GM18861 (cell line): ENCODE measurements around the gene LRCH3.

Source experiments
- ATAC-seq: cut with Tn5 transposase; IDR thresholded peaks from one replicate; pipeline ENCODE4 v1.9.1; 2021; ENCODE audit not compliant: unreplicated experiment

The LRCH3 gene

DNA sequence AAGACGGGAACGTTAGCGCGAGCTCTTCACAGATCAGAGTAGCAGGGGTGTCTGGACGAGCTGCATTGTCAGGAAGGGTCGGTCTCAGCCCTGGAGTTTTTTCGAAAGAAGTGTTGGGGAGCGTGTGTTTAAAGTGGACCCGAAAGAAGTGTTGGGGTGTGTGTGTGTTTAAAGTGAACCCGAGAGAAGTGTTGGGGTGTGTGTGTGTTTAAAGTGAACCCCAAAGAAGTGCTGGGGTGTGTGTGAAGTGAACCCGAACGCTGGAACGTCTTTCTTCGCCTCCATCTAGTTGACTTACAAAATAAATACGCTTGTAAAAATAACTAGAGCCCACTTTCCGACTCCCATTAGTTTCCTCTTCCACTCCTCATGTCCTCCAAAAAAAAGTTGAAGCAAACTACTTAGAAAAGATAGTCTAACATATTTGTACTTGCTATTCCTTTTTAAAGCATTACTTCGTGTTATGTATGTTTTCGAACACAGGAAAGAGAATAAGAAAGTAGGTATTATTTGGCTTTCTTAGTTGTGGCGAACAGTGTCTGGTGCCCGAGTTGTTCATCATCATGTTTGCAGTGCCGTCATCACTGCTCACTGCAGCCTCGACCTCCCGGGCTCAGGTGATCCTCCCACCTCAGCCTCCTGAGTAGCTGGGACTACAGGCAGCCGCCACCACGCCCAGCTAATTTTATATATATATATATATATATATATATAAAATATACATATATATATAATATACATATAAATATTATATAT lies 1.0 kb downstream of the LRCH3 start:
- peak; percentile 10 for ATAC-seq

GRCh38 chr3:197793247-197793646 lies 2.2 kb downstream of the LRCH3 start:
- ATAC-seq = peak; percentile 33

DNA sequence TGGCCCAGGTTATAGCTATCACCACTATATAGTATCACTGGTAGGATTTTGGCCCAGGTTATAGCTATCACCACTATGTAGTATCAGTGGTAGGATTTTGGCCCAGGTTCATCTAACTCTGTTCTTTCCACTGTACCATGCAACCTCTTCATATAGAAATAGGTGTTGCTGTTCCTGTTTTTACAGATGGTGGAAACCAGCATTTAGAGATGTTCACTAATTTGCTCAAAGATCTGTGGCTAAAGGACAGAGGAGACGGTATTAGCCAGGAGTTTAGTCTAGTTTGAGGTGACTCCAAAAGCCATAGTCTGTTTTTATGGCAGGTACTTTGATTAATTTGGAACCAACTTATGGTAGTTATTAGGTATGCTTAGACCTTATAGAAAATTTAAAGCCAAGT lies 3.1 kb downstream of the LRCH3 start:
- ATAC-seq = no peak

- ATAC-seq = no peak
Observed at GRCh38 chr3:197795200-197795599, 4.1 kb downstream of the LRCH3 start.

- no peak for ATAC-seq
Observed at GRCh38 chr3:197796087-197796486, 5.0 kb downstream of the LRCH3 start.

DNA sequence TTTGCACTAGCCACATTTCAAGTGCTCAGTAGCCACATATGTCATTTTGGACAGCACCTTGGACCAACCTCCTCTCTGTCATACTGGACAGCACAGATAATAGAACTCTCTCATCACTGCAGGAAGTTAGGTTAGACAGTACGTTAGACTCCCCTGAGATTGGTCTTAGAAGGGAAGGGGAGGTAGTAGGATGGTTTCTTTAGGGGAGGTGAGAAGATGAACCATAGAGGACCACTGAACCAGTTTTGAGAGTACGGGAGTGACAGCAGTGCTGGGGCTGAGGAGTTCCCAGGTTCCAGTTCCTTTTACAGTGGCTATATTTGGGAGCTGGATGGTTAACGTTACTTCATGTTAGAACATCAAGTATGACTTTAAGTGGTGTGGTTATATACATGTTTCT lies 7.8 kb downstream of the LRCH3 start:
- no peak for ATAC-seq

DNA sequence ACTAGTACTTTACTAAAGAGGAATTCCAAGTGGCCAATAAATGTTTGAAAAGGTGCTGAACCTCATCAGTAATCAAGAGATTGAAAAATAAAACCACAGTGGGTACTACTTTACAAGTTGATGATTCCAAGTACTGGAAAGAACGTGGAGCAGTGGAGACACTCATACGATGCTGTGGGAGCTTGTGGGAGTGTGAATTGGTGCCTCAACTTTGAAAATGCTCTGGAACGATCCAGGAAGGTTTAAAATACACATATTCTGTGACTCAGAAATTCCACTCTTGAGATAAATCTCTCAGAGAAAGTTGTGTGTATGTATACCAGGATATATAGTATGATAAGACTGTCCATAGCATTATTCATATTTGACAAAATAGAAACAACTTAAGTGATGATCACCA lies 9.3 kb downstream of the LRCH3 start:
- ATAC-seq = no peak

DNA sequence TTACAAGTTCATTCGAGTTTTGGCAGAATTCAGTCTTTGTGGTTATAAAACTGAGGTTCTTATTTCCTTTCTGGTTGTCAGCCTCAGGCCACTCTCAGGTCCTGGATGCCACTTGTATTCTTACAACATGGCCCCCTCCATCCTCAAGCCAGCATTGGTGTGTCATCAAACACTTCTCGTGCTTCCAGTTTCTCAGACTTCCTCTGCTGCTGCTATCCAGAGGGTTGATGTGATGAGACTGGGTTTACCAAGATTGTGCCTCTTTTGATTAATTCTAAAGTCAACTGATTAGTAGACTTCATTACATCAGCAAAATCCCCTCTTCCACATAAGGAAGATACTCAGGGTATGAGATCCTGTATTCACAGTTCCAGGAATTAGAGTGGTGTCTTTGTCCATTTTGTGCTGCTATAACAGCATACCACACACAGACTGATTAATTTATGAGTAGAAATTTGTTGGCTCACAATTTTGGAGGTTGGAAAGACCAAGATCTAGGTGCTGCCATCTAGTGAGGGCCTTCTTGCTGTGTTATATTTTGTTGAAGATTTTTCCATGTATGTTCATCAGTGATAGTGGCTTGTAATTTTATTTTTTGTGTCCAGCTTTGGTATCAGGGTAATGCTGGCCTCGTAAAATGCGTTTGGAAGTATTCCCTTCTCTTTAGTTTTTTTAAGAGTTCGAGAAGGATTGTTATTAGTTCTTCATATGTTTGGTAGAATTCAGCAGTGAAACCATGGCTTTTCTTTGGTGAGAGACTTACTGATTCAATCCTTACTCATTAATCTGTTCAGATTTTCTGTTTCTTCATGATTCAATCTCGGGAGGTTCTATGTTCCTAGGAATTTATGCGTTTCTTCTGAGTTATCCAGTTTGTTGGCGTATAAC lies 11.1 kb downstream of the LRCH3 start:
- ATAC-seq = no peak

DNA sequence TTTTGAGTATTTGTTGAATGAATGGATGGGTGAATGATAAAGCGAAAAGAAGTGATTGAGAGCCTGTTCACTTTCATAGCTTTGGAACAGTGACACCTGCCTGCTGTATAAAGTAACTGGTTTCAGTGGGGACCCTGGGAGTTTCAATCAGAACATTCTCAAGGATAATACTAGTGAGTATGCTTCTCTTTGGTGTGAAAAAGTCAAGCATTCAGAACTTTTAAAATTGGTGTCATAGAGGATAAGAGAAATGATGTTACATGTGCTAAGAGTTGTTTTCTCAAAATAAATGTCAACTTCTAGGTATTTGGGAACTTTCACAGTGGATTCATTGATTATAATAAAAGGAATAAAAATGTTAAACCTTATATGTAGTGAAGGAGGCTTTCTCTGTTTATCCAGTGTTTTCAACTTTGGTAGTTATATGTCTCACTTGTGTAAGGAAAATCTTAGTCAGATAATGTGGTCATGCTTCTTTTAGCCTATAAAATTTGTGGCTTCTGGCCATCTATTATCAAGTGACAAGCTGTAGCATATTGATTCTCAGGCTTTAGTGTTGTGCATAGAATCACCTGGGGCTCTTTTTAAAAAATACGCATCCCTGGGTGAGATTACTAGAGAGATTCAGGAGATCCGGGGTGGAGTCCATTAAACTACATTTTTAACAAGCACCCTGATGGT lies 11.9 kb downstream of the LRCH3 start:
- no peak for ATAC-seq

DNA sequence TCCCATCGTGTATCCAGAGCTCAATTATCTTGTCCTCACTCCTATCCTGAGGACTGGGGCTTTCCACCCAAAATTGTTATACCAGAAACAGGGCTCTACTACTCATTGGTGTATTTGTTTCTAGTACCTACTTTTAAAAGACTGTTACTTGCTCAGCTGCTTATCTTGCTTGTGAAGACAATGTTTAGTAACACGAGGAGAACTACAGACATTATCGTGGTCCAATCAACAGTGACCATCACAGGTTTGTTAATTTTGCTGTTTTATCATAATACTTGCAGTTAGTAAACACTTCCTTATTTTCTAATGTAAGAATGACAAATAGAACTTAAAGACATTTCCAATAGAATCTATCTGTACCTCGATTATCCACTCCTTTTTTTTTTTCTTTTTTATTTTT lies 13.5 kb downstream of the LRCH3 start:
- ATAC-seq = no peak

DNA sequence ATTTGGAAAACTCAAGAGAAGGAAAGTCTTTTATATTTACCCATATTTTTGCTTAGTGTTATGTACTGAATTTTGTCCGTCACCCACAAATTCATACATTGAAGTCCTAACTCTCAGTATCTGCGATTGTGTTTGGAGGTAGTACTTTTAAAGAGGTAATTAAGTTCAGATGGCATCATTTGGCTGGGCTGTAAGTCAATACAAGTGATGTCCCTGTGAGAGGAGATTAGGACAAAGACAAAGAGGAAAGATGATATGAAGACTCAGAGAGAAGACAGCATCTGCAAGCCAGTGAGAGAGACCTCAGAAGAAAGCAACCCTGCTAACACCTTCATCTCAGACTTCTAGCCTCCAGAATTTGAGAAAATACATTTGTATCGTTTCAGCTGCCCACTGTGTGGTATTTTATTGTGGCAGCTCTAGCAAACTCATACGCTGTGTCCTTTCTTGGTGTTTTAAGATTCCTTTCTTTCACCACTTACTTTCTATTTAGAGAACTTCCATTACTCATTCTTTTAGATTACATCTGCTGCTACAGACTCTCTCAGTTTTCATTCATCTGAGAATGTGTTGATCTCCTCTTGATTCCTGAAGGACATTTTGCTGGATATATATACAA lies 17.0 kb downstream of the LRCH3 start:
- ATAC-seq = no peak

- ATAC-seq = no peak
Observed at GRCh38 chr3:197809356-197810020, 18.4 kb downstream of the LRCH3 start.

DNA sequence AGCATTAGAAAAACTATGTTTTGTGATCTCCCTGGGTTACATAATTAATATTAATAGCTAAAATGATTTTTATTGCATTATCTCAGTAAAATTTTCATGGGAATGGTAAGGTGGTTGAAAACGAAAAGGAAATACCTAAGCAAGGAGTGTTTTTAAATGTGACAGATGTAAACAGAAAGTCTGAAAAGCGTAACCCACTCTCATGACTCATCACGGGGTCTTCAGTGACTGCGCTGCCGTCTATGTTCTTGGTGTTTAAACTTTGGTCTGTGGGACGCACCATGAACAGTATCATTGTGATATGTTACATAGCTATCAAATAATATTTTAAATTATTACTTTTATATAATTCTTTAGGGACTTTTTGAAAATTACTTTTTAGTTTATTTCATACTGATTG lies 19.8 kb downstream of the LRCH3 start:
- ATAC-seq = no peak

- no peak for ATAC-seq
Observed at GRCh38 chr3:197811343-197811742, 20.3 kb downstream of the LRCH3 start.

DNA sequence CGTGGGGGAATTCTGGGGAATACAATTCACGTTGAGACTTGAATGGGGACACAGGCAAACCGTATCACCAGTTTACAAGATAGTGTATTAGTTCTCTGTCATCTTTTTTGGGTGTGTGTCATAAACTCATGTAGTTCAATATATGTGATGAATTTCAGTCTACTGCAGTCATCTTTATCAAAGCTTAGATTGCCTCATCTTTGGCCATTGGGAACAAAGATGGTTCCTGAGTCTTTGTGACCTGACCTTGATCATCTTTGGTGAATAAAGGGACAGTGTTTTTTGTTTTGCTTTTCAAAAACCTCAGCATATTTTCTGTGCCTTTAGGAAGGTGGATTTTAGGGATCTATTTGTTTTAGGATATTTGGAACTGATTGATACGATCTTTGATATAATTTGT lies 23.3 kb downstream of the LRCH3 start:
- ATAC-seq = no peak

GRCh38 chr3:197820550-197821335 lies 29.7 kb downstream of the LRCH3 start:
- ATAC-seq = no peak

GRCh38 chr3:197829397-197830045 lies 38.5 kb downstream of the LRCH3 start:
- no peak for ATAC-seq

GRCh38 chr3:197830308-197830966 lies 39.4 kb downstream of the LRCH3 start:
- ATAC-seq = no peak

DNA sequence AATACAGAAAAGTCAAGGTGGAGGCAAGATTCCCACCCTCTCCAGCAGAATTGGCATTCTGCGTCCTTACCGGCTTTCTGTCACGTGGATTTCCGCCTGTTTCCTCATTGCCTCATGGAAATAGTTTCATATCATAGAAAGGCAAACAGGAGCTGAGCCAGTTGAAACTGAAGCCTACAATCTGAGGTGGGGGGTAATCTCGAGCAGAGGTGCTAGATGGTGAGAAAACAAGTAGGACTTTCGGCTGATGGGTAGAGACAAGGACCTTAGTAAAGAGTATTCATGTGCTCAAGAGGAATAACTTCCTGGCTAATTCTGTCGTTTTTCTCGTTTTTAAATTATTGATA lies 39.9 kb downstream of the LRCH3 start:
- ATAC-seq = no peak
